Activated CD4-positive, alpha-beta T cell treated with anti-CD3 and anti-CD28 coated beads, Interleukin-10, Interleukin-2, amounts not matched to agents 100 ng/mL and 50 ng/mL, durations not matched to agents 16 hours and 8 hours (primary cell): ENCODE data around the gene ZNF487.
"Not testable (repeated sequence)": the region's sequence is repeated elsewhere in the genome, so short reads cannot be mapped to it uniquely, and the experiment has no call there.

Experiments used
- DNase-seq: peaks from one replicate; pipeline ENCODE4 v3.0.0-alpha.2; 2020

The ZNF487 gene

DNA sequence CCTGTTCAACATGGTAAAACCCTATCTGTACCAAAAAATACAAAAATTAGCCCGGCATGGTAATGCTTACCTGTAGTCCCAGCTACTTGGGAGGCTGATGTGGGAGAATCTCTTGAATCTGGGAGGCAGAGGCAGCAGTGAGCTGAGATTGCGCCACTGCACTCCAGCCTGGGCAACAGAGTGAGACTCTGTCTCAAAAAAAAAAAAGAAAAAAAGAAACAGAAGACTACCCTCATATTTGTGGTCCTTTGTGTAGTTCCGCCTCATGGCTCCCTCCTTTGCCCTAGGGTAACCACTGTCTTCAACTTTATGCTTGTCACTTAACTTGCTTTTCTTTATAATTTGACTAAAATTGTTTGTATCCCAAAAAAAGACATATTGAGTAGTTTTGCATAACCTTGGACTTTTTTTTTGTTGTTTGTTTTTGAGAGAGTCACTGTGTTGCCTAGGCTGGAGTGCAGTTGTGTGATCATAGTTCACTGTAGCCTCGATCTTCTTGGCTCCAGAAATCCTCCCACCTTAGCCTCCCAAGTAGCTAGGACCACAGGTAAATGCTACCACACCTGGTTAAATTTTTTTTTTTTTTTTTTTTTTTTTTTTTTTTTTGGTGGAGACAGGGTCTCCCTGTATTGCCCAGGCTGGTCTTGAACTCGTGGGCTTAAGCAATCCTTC lies 3.7 kb downstream of the ZNF487 start:
- DNase-seq: no peak

DNA sequence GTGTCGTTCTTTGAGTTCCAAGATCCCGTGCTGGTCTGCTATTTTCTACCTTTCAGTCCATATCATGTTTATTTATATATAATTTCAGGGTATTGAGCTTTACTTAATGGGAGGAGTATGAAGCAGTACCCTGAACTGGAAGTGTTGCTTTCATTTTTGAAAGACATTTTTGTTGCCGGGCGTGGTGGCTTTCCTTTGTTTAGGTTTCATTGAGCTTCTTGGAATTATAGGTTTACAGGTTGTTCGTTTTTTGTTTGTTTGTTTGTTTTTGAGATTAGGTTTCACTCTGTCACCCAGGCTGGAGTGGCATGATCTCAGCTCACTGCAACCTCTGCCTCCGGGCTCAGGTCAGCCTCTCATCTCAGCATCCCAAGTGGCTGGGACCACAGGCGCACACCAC lies 7.4 kb downstream of the ZNF487 start:
- DNase-seq: no peak

DNA sequence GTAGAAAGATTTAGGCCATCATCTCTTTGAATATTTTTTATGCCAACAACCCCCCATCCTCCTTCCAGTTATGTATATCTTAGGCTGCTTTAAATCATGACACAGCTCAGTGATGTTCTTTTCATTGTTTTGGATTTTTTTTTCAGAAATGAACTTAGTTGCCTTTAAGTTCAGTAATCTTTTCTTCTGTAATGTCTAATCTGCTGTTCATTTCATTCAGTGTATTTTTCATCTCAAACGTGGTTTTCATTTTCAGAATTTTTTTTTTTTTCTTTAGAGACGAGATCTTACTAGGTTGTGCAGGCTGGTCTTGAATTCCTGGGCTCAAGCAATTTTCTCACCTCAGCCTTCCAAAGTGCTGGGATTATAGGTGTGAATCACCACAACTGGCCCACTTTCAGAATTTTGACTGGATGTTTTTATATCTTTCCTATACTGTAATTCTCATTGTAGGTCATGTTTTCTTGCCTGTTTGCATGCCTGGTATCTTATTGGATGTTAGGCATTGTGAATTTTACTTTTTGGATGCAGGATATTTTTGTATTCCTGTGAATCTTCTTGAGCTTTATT lies 8.1 kb downstream of the ZNF487 start:
- no peak for DNase-seq

DNA sequence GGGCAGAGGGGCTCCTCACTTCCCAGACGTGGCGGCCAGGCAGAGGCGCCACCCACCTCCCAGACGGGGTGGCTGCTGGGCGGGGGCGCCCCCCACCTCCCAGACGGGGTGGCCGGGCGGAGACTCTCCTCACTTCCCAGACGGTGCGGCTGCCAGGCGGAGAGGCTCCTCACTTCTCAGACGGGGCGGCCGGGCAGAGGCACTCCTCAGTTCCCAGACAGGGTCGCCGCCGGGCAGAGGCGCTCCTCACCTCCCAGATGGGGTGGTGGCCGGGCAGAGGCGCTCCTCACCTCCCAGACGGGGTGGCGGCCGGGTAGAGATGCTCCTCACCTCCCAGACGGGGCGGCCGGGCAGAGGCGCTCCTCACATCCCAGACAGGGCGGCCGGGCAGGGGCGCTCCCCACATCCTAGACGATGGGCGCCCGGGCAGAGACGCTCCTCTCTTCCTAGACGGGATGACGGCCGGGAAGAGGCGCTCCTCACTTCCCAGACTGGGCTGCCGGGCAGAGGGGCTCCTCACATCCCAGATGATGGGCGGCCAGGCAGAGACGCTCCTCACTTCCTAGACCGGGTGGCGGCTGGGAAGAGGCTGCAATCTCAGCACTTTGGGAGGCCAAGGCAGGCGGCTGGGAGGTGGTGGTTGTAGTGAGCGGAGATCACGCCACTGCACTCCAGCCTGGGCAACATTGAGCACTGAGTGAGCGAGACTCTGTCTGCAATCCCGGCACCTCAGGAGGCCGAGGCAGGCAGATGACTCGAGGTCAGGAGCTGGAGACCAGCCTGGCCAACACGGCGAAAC lies 9.5 kb downstream of the ZNF487 start:
- not testable (repeated sequence) for DNase-seq

DNA sequence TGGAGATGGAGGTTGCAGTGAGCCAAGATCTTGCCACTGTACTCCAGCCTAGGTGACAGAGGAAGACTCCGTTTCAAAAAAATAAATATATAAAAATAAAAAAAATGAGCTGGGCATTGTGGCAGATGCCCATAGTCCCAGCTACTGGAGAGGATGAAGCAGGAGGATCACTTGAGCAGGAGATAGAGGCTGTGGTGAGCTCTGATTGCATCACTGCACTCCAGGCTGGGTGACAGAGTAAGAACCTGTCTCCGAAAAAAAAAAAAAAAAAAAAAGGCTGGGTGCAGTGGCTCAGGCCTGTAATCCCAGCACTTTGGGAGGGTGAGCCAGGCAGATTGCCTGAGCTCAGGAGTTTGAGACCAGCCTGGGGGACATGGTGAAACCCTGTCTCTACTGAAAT lies 11.8 kb downstream of the ZNF487 start:
- DNase-seq: no peak

DNA sequence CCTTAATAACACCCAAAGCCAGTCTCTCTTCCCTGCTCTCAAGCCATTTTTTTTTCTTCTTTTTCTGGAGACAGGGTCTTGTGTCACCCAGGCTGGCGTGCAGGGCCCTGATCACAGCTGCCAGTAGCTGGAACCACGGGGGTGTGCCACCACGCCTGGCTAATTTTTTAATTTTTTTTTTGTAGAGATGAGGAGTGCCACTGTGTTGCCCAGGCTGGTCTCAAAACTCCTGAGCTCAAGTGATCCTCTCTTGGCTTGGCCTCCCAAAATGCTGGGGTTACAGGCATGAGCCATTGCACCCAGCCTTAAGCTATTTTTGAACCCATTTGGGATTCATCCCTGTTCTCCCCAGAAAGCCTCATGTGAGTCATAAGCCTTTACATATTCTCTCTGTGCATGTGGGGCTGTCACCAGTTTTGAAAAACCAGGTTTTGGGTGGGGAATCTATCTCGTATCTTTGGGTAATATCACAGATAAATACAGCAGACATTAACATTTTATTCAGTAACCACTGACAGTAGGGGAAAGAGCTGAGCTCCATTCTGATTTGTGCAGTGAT lies 15.5 kb downstream of the ZNF487 start:
- no peak for DNase-seq

DNA sequence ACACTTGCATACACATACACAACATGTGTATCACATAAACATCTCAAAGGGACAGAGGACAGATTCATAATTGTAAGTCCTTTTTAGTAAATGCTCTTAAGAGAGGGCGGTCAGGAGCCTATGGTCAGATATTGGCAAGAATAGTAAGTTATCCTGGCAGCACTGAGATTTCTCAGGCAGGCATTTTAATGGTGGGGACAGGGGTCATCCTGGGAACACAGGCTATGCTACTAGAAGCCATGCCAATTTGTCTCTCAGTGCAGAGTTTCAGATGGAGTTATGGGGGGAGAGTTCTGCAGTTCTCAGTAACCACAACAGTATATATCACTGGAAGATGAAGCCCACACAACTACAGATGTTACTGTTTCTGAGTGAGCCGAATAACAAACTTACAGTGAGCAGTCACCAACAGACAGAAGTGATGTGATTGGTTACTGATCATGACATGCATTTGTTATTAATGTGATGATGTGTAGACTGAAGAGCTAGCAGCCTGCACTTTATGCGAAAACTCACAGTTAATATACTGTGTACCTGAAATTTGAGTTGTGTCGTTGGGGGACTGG lies 16.4 kb downstream of the ZNF487 start:
- DNase-seq: peak; percentile 76

DNA sequence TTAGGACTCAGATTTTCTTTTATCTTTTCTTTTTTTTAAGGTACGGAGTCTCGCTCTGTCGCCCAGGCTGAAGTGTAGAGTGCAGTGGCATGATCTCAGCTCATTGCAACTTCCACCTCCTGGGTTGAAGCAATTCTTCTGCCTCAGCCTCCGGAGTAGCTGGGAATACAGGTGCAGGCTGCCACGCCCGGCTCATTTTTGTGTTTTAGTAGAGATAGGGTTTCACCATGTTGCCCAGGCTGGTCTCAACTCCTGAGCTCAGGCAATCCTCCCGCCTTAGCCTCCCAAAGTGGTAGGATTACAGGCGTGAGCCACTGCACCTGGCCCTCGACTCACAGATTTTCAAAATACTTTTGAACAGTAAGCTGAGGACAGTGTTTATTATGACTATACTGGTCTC lies 17.1 kb downstream of the ZNF487 start:
- DNase-seq: not testable (repeated sequence)

DNA sequence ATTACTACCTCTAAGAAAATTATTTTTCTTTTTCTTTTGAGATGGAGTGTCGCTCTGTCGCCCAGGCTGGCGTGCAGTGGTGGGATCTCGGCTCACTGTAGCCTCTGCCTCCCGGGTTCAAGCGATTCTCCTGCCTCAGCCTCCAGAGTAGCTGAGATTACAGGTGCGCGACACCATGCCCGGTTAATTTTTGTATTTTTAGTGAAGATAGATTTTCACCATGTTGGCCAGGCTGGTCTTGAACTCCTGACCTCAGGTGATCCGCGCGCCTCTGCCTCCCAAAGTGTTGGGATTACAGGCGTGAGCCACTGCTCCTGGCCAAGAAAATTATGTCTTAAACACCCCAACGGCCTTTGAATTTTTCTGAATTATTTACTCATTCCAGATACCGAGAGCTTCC lies 19.6 kb downstream of the ZNF487 start:
- DNase-seq: not testable (repeated sequence)

DNA sequence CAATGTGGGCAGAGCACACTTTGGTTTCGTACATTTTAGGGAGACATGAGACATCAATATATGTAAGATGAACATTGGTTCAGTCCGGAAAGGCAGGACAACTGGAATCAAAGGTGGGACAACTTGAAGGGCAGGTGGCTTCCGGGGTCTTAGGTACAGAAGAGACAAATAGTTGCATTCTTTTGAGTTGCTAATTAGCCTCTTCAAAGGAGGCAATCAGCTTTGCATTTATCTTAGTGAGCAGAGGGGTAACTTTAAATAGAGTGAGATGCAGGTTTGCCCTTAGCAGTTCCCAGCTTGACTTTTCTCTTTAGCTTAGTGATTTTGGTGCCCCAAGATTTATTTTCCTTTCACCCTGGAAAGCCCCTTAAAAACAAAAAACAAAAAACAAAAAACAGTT lies 21.3 kb downstream of the ZNF487 start:
- DNase-seq: no peak

DNA sequence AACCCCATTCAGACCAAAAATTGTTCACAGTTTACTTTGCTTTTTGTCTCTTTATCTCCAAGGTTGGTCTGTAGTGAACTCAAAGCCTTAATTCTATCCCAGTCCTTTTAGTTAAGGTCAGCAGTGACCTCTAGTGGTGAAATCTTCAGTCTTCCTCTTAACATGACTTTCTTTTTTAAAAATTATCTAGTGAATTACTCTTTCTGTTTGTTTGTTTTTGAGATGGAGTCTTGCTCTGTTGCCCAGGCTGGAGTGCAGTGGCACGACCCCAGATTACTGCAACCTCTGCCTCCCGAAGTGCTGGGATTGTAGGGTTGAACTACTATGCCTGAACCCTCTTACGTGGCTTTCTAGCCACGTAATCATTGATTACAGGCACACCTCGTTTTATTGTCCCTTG lies 25.0 kb downstream of the ZNF487 start:
- peak; percentile 76 for DNase-seq

DNA sequence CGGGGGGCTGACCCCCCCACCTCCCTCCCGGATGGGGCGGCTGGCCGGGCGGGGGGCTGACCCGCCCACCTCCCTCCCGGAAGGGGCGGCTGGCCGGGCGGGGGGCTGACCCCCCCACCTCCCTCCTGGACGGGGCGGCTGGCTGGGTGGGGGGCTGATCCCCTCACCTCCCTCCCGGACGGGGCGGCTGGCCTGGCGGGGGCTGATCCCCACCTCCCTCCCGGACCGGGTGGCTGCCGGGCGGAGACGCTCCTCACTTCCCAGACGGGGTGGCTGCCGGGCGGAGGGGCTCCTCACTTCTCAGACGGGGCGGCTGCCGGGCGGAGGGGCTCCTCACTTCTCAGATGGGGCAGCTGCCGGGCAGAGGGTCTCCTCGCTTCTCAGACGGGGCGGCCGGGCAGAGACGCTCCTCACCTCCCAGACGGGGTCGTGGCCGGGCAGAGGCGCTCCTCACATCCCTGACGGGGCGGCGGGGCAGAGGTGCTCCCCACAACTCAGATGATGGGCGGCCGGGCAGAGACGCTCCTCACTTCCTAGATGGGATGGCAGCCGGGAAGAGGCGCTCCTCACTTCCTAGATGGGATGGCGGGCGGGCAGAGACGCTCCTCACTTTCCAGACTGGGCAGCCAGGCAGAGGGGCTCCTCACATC lies 28.3 kb downstream of the ZNF487 start:
- not testable (repeated sequence) for DNase-seq

DNA sequence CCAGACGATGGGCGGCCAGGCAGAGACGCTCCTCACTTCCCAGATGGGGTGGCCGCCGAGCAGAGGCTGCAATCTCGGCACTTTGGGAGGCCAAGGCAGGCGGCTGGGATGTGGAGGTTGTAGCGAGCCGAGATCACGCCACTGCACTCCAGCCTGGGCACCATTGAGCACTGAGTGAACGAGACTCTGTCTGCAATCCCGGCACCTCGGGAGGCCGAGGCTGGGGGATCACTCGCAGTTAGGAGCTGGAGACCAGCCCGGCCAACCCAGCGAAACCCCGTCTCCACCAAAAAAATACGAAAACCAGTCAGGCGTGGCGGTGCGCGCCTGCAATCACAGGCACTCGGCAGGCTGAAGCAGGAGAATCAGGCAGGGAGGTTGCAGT lies 28.8 kb downstream of the ZNF487 start:
- not testable (repeated sequence) for DNase-seq

DNA sequence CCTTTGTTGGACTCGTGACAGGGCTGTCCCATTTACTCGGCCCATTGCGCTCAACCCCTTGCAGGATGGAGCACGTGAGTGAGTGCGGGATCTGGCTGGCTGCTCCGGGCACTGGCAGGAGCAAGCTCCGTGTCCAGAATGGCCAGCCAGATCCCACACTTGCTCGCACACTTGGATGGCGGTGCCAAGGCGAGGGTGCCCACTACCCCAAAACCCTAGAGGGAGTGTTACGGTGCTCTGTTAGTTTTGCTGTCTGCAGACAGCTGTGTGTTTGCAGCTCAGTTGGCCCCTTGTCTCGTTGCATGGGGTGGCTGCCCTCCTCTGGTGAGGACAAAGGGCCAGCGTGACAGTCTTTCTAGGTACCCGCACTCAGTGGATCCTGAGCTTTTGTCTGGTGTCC lies 34.2 kb downstream of the ZNF487 start:
- DNase-seq: no peak

DNA sequence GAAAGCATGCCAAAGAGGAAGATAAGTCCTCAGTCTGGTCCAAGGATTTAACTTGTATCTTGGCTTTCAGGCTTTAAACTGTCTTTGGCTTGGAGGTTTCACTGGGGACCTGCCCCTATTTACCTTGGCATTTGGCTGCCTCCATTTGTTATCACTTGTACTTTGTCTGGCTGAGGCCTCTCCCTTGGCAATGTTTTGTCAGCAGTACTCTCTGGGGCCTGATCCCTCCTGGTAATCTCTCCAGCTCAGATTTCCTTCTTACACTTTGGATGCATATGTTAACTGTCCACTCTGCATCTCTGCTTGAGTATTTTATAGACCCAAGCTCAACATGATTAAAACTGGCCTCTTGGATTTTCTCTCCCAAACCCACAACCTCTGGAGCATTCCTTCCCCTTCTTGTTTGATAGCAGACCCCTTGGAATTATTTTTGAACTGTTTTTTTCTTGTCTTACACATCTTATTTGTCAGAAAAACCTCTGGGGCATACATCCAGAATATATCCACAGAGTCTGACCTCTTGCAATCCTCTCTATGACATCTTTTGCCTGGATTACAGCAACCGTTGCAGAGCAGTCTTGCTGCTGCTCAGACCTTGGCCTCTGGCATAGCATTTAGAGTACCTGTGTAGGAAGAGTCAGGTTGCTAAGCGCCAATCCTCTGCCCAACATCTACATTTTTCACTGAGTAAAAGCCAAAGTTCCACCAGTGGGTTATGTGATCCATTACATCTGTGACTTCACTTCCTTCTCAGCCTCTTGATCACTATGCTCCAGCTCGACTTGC lies 35.2 kb downstream of the ZNF487 start:
- no peak for DNase-seq

DNA sequence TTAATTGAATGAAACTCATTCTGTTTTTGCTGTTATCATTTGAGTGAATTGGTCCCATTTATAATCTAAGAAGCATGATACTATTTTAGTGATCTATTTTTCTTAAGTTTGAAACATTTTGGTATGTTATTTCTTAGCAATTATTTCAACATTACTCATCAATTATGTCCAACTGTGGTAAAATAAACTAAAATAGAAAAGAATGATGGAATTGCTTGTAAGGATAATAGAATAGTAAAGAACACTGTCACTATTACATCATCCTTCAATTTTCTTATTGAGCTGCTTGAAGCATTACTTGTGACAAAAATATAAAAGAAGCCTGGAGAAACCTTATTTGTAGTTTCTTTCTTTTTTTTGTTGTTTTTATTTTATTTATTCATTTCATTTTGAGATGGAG lies 42.4 kb downstream of the ZNF487 start:
- DNase-seq: no peak

DNA sequence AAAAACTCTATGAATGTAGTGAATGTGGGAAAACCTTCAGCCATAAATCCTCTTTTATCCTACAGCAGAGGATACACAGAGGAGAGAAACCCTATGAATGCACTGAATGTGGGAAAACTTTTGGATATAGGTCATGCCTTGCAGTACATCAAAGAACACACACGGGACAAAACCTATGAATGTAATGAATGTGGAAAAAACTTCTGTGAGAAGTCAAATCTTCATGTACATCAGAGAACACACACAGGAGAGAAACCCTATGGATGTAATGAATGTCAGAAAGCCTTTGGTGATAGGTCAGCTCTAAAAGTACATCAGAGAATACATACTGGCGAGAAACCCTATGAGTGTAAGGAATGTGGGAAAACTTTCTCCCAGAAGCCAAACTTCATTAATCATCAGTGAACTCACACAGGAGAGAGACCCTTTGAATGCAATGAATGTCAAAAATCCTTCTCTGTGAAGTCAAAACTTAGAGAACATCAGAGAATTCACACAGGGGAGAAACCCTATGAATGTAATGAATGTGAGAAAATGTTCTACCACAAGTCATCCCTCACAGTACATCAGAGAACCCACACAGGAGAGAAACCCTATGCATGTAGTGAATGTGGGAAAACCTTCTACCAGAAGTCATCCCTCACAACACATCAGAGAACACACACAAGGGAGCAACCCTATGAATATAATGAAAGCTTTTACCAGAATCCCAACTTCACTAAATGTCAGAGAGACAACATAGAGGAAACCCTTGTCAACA lies 45.6 kb downstream of the ZNF487 start:
- DNase-seq: no peak

DNA sequence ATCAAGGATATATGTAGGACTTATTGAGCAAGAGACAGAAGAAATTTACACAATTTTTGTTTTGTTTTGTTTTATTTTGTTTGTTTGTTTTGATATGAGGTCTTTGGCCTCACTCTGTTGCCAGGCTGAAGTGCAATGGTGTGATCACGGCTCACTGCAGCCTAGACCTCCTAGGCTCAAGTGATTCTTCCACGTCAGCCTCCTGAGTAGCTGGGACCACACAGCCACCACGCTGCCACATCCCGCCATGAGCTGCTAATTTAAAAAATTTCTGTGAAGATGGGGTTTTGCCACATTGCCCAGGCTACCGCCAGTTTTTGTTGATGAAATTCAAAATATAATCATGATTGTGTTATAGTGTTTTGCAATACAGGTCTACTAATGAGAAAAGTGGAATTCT lies 54.9 kb downstream of the ZNF487 start:
- DNase-seq: no peak

DNA sequence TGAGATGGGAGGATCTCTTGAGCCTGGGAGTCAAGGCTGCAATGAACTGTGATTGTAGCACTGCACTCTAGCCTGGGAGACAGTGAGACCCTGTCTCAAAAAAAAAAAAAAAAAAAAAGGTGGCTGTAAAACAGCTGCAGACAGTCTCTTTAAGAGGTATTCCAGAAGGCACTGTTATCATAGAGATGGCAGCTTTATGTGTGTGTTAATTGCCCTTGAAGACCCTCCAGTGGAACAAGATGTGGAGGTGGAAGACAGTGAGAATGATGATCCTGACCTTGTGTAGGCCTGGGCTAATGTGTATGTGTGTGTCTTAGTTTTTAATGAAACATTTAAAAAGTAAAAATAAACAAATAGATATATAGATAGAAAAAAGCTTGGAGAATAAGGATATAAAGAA lies 66.0 kb downstream of the ZNF487 start:
- DNase-seq: no peak

DNA sequence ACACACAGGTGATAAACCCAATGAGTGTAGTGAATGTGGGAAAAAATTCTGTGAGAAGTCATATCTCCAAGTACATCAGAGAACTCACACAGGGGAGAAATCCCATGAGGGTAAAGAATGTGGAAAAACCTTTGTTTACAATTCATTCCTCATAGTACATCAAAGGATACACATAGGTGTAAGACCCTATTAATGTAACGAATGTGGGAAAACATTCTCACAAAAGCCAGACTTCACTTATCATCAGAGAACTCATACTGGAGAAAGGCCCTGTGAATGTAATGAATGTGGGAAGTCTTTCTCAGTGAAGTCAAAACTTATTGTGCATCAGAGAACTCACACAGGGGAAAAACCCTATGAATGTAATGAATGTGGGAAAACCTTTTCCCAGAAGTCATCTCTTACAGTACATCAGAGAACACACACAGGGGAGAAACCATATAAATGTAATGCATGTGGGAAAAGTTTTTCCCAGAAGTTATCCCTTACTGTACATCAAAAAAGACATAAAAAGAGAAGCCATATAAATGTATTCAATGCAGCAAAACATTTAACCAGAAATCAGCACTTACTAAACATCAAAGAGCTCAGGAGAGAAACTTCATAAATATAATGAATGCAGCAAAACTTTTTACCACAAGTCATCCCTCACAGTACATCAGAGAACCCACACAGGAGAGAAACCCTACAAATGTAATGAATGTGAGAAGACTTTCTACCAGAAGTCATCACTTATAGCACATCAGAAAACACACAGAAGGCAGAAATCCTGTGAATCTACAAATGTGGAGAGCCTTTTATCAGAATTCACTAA lies 87.7 kb downstream of the ZNF487 start:
- DNase-seq: no peak
